GM21717 (cell line): Measurements from ENCODE around the gene GCK.

Experiments
- ATAC-seq: cut with Tn5 transposase; IDR thresholded peaks from one replicate; pipeline ENCODE4 v1.9.1; 2021; ENCODE audit warnings: mild to moderate bottlenecking, moderate library complexity; ENCODE audit not compliant: unreplicated experiment

GCK gene

GRCh38 chr7:44189286-44189992 lies at the start of gene GCK:
GCK (minus strand) TSS chr7:44189439; CDS start chr7:44188953, 486 bp downstream.
- ATAC-seq: no peak

DNA sequence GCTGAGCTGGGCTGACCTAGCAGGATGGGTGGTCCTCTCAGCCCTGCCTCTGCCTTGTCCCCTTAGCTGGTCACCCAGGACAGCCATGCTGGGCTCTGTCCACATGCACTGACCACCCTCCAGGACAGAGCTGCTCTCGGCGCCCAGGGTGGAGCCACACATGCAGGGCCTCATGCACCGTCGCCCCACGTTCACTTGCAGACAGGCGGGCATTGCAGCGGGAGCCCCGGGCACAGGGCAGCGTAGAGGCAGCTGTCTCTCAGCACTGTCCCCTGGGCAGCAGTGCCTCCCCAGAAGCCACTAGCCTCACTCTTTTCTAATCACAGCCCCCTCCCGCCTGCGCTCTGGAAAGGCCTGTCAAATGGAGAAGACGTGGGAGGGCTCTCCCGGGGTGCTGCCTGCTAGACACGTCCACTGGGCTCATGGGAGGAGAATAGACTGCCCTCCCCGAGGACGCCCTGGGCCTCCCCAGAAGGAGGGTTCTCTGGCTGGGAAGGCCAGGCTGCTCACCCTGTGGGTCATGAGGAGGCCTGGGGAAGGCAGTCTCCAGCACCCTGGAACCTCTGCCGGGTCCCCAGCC lies 49.0 kb upstream of the GCK start:
- no peak for ATAC-seq

- ATAC-seq: no peak
These were observed 48.5 kb upstream of the GCK start for GRCh38 chr7:44237696-44238095.

DNA sequence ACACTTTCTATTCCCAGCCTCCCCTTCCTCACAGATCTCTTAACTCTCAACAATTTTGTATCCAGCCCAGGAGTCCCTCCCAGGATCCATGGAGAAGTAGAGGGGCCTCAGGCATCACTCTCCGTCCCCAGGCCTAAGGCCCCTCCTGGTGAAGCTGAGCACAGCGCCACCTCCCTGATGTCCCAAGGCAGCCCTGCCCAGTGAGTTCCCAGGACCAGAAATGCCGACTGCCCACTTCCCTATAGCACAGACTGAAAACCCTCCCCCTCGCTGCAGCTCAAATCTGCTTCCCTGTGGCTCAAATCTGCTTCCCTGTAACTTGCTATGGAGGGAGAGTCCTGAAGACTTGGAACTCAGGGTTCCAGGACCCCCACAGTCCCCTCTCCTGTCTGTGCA lies 47.1 kb upstream of the GCK start:
- ATAC-seq: no peak

DNA sequence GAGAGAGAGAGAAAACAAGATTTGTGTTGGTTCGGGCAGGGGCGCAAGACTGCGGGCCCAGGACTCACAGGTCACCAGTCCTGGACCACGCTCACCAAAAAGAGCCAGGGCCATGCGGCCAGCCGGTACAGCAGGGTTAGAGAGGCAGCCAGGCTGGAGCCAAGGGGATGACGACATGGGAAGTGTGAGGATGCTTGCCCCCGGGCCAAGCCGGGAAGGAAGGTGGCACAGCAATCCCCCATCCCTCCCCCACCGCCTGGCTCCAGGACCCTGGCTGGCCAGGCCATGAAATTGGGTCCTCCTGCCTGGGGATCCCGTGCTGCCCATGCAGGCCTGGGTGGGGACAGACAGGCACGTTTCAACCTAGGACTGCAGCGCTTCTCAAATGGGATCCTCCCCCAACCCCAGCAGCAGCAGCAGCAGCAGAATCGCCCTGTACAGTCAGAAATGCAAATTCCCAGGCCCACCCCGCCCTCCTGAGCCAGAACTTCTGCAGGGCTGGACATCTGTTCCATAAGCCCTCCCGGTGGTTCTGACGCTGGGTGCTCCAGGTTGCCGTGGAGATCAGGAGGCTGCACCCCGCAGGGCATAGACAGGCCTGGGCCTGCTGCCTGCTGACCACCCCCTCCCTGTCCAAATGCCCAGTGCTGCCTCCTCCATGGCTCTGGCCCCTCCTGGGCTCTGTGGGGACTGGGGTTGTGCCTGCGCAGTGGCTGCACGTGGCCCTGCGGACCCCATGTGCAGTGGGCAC lies 46.5 kb upstream of the GCK start:
- ATAC-seq: no peak

DNA sequence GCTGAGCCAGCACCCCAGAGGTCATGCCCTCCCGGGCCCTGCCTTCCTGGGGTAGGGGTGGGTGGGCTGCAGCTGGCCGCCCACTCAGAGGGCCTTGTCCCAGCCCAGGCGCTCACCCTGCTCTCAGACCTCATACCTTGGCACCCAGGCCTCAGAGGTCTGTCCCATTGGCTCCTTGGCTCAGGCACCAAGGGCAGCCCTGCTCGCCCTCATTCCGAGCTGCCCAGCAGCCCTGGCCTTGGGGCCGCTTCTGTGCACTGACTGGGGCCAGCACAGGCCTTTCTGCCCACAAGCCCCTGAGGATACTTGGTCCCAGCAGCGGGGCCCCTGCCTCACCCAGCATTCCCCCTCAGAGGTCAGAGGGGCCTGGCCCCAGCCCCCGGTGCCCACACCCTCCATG lies 45.8 kb upstream of the GCK start:
- no peak for ATAC-seq

GRCh38 chr7:44232901-44233715 lies 43.9 kb upstream of the GCK start:
- no peak for ATAC-seq

DNA sequence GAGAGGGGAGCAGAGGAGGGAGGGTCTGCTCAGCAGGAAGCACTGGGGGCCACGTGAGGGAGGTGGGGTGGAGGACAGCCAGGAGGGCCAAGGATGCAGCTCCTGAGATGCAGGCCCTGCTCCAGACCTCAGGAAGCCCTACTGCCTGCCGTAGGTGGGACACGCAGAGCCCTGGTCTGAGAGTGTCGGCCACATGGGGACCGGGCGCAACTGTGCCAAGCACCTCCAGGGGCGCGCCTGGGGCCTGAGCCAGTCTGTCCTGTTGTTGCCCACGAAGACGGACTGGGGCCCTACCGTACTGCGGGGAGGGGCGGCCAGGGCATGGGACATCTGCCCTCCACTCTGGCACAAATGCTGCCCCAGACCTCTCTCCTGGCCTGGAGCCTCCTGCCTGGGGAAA lies 43.2 kb upstream of the GCK start:
- no peak for ATAC-seq

DNA sequence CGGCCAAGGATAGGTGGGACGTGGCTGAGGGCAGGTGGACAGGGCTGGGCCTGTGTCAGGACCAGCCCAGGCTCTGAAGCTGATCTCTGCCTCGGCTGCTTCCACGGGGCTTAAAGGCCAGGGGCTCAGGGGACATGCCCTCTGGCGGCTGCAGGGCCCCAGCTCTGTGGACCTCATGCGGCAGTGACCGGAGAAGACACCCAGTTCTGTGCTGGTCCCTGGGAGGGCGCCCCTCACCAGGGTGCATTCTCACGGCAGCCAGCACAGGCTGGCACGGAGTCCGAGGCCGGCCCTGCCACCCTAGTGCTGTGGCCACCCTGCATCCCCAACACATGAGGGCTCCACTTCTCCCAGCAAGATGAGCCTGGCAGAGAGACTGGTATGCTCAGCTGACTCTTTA lies 41.8 kb upstream of the GCK start:
- ATAC-seq: no peak

- no peak for ATAC-seq
These were observed 41.0 kb upstream of the GCK start for GRCh38 chr7:44230286-44230685.

- no peak for ATAC-seq
These were observed 40.4 kb upstream of the GCK start for GRCh38 chr7:44229546-44230105.

- ATAC-seq: no peak
These were observed 39.5 kb upstream of the GCK start for GRCh38 chr7:44228571-44229350.

DNA sequence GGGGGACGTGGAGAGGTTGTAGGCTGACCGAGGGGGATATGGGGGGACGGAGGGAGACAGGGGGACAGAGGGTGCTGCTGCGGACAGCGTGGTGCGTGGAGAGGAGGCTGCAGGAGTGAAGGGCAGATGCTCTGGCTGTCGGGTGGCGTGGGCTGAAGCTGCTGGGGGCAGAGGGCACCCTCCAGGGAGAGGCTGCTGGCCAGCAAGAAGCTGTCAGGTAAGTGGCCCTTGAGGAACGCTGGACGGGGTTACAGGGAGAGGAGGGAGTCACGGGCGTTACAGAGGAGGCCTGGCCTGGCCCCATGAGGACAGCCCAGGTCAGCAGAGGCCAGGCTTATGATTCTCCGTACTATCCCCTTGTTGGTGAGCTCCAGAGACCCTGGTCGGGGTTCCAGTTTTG lies 38.7 kb upstream of the GCK start:
- ATAC-seq: no peak

DNA sequence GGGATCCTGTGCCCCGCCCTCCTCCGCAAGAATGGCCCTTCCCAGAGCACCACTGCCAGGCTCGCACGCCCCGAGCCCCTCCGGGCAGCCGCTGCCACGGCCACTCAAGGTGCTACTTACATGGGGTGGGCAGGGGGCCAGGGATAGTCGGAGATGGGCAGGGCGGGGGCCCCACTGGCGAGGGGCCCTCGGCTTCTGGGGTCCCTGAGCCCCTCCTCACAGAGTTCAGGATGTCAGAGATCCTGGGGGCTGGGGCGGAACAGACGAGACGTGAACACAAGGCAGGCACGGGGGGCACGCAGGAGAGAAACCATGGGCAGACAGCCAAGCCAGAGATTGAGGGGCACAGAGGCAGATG lies 37.1 kb upstream of the GCK start:
- ATAC-seq: no peak

- no peak for ATAC-seq
These were observed 36.5 kb upstream of the GCK start for GRCh38 chr7:44225566-44226395.

DNA sequence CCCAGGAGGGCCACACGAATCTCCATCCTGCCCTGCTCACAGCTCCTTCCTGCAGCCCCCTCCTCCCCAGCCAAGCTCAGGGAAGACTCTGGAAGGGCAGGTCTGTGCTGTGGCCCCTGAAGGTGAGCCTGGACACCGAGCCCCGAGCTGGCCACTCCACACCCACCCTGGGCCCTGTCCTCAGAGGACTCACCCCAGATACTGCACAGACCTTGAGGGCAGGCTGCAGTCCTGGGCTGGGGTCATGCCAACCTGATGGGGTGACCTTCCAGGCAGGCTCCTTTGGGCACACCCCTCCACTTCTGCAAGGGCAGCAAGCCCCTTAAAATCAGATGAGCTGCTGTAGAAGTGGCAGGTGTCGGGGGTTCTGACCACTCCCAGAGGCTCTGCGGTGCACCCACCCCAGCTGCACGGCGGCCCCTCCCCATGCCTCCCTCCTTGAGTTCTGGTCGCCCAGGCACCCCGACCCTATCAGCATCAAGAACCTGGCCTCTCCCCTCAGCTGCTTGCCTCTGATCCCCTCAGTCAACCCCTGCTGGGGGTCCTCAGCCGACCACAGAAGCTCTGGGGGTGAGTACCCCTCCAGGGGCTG lies 35.8 kb upstream of the GCK start:
- ATAC-seq: no peak

DNA sequence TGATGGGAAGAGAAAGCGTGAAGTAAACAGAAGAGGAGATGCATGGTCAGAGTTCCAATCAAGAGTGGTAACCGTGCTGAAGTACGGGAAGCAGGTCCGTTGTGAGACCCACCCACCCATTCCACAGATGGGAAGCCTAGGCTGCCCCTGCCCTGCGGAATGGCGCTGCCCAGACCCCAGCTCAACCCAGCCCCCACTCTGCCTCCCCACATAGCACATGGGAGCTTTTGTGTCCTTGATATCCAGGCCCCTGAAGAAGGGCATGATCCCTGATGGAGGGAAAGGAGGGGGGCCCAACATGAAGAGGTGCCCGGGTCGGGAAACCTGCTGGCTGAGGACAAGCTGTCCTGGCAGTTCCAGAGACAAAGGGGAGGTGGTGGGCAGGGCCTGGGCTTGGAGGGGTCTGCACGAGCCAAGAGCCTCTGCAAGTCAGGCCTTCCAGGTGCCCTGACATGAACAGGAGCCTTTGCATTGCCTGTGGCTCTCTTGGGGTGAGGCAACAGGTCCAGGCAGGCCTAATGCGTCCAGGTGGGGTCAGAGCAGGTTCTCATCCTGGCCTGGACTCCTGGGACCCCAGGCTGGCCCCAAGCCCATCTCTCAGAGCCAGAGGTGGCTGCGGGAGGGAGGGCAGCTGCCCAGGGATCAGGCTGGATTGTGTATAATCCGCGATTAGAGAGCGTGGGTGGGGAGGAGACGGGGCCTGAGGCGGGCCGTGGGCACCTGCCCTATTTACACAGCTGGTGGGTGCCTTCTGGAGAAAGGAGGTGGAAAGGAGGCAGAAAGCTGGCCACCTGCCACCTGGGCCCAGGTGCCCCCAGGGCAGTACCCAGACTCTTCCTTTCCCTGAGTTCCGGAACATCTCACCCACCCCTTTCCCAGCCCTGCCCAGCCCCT lies 35.1 kb upstream of the GCK start:
- no peak for ATAC-seq
